ENCODE results near the gene KIF3C.

GRCh38 chr2:25972049-25972823 lies 10.1 kb downstream of the KIF3C start:
- TF ChIP-seq POLR2A (IDR thresholded peaks at IDR 0.05) (no peak), CTCF (IDR thresholded peaks at IDR 0.05) (no peak)

All from adrenal gland (tissue), 5 donors.